OCI-LY7 (cell line): ENCODE results near the gene PUDP. TPM values are rescaled to one million over a fixed set of nuclear protein-coding genes. Genes with fewer than 3 reads are reported as not detected.
A peak's percentile ranks its signal among the peaks of the same experiment; 100 is the strongest.

Experiments used
- BruUV-seq: library from RNA; stranded (reverse); fragments of 400-500 nt; replicated peaks from 2 replicates; lab custom pipeline; 2021; lab: Mats Ljungman, UMichigan
- CTCF ChIA-PET: fragments of 300-600 bp; sonication (Branson Sonifier 250); formaldehyde crosslinking; loops from one replicate; lab custom pipeline; 2022; ENCODE audit warnings: antibody characterized with exemption; ENCODE audit not compliant: unreplicated experiment; lab: Charles Lee
- POLR2A ChIA-PET: fragments of 300-600 bp; sonication (Branson Sonifier 250); formaldehyde crosslinking; loops from one replicate; lab custom pipeline; 2022; ENCODE audit warnings: antibody characterized with exemption; lab: Charles Lee
- DNase-seq: peaks from one replicate; pipeline ENCODE4 v3.0.0-alpha.2; 2015; ENCODE audit warnings: low spot score
- H2AFZ ChIP-seq: fragments of 200-600 bp; sonication (generic), shearing (Covaris generic); 2 replicates; pipeline ENCODE4 v1.6.1; 2014; ENCODE audit warnings: mild to moderate bottlenecking, antibody characterized with exemption, low read length, moderate library complexity
- H3K27ac ChIP-seq: fragments of 200-600 bp; sonication (generic); 2 replicates; pipeline ENCODE4 v1.5.1; 2014; ENCODE audit warnings: mixed run types, low read depth, mild to moderate bottlenecking, moderate library complexity, low read length, inconsistent platforms; ENCODE audit not compliant: poor library complexity, severe bottlenecking
- H3K36me3 ChIP-seq: fragments of 200-600 bp; sonication (generic); 2 replicates; pipeline ENCODE4 v1.6.1; 2014; ENCODE audit warnings: mild to moderate bottlenecking, antibody characterized with exemption, low read length, moderate library complexity, mixed read lengths; ENCODE audit not compliant: insufficient read depth
- H3K4me1 ChIP-seq: fragments of 200-600 bp; sonication (generic); 2 replicates; pipeline ENCODE4 v1.5.1; 2014; ENCODE audit warnings: mild to moderate bottlenecking, low read length; ENCODE audit not compliant: insufficient read depth, poor library complexity, severe bottlenecking
- H3K4me2 ChIP-seq: fragments of 200-600 bp; sonication (generic); 2 replicates; pipeline ENCODE4 v1.6.1; 2014; ENCODE audit warnings: mild to moderate bottlenecking, low read length
- H3K4me3 ChIP-seq: fragments of 200-600 bp; sonication (generic); 2 replicates; pipeline ENCODE4 v1.5.1; 2014; ENCODE audit warnings: mild to moderate bottlenecking, low read depth, low read length; ENCODE audit not compliant: poor library complexity, severe bottlenecking
- H3K79me2 ChIP-seq: fragments of 200-600 bp; sonication (generic); 2 replicates; pipeline ENCODE4 v1.6.1; 2016; ENCODE audit warnings: low read depth, mild to moderate bottlenecking, low read length, moderate library complexity, mixed read lengths; ENCODE audit not compliant: insufficient read depth
- H3K9me2 ChIP-seq: fragments of 200-600 bp; sonication (generic); 2 replicates; pipeline ENCODE4 v1.6.1; 2016; ENCODE audit warnings: mild to moderate bottlenecking, low read length, mixed read lengths; ENCODE audit not compliant: insufficient read depth
- H3K9me3 ChIP-seq: fragments of 200-600 bp; sonication (generic); 2 replicates; pipeline ENCODE4 v1.6.1; 2014; ENCODE audit warnings: mild to moderate bottlenecking, mixed run types, low read length, mixed read lengths
- H4K20me1 ChIP-seq: fragments of 200-600 bp; sonication (generic); 2 replicates; pipeline ENCODE4 v1.6.1; 2014; ENCODE audit warnings: mild to moderate bottlenecking, antibody characterized with exemption, low read length, moderate library complexity, mixed read lengths; ENCODE audit not compliant: insufficient read depth
- CTCF ChIP-seq: fragments of 200-600 bp; sonication (generic); conservative IDR thresholded peaks from 2 replicates; pipeline ENCODE4 v1.5.1; 2014; ENCODE audit warnings: mild to moderate bottlenecking, antibody characterized with exemption, low read length, moderate library complexity, mixed read lengths
- EZH2phosphoT487 ChIP-seq: fragments of 200-600 bp; sonication (generic); IDR thresholded peaks from 2 replicates; pipeline ENCODE4 v1.6.1; 2018; ENCODE audit warnings: low read depth, borderline replicate concordance, mild to moderate bottlenecking, mixed run types, antibody characterized with exemption, low read length, moderate library complexity, mixed read lengths
- intact Hi-C: fragments of 100-400 bp; cut with micrococcal nuclease; formaldehyde crosslinking; loops from one replicate; pipeline ENCODE4 v1.10.0; 2022; ENCODE audit not compliant: unreplicated experiment
- total RNA-seq, 2 experiments: library from RNA; depleted of rRNA in 1 of 2; stranded (reverse); fragments of >200 nt in 1 of 2; shearing (Covaris generic) in 1 of 2; gene quantifications; 2 replicates each; pipeline ENCODE4 v1.2.3, GENCODE V29; 2014 to 2022

The PUDP gene
- total RNA-seq, 2 experiments from 2014 or later, result 8.8 to 25.7 TPM

DNA sequence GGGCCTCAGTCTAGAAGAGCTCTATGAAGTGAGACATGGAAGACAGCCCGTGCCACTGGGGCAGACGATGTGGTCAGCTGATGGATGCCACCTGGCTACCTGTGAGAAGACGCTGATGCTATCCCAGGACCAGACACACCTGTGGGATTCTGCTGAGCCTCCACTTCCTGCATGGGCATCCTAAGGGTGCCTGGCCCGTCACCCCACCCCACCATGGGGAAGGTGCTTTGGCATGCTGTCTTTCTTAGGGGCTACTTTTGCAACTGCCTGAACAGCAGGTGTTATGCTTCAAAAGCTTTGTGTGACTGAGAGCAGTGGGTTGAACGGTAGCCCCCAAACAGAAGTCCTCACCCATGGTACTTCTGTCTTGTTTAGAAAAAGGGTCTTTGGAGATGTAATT lies 65.4 kb downstream of the PUDP start:
- TF ChIP-seq EZH2phosphoT487 (no peak), CTCF (no peak)
- intact Hi-C loops, result loop anchor here (10.0 kb wide), 2 partner anchors 142 to 228 kb away; no protein-coding TSS in a partner anchor
- H3K79me2 ChIP-seq, result peaks cover 8% of the 10 kb centered on the region; the same call in 1 of the 2 replicates
- H3K27ac ChIP-seq, result peak overlapping the region; percentile 96
- no peaks in the 10 kb centered on the region for H4K20me1 ChIP-seq
- H3K4me2 ChIP-seq, result peak overlapping the region; percentile 90
- ChIA-PET CTCF (interaction anchor here (1.0 kb wide), 1 partner anchor 557 kb away, joined by 3 read pairs; no protein-coding TSS in a partner anchor), POLR2A (interaction anchor here (1.0 kb wide), 1 partner anchor 19 kb away, joined by 3 read pairs; no protein-coding TSS in a partner anchor)
- peaks cover 55% of the 10 kb centered on the region for H3K4me1 ChIP-seq
- BruUV-seq, result no TSS peak
- H3K4me3 ChIP-seq, result peak overlapping the region; percentile 40
- H3K9me2 ChIP-seq, result no peaks in the 10 kb centered on the region
- H2AFZ ChIP-seq, result no peak overlapping the region
- H3K9me3 ChIP-seq, result no peaks in the 10 kb centered on the region
- no peak for DNase-seq
- H3K36me3 ChIP-seq, result 0 out of 2 replicates have a peak, but pooled peaks cover 3% of the 10 kb centered on the region

DNA sequence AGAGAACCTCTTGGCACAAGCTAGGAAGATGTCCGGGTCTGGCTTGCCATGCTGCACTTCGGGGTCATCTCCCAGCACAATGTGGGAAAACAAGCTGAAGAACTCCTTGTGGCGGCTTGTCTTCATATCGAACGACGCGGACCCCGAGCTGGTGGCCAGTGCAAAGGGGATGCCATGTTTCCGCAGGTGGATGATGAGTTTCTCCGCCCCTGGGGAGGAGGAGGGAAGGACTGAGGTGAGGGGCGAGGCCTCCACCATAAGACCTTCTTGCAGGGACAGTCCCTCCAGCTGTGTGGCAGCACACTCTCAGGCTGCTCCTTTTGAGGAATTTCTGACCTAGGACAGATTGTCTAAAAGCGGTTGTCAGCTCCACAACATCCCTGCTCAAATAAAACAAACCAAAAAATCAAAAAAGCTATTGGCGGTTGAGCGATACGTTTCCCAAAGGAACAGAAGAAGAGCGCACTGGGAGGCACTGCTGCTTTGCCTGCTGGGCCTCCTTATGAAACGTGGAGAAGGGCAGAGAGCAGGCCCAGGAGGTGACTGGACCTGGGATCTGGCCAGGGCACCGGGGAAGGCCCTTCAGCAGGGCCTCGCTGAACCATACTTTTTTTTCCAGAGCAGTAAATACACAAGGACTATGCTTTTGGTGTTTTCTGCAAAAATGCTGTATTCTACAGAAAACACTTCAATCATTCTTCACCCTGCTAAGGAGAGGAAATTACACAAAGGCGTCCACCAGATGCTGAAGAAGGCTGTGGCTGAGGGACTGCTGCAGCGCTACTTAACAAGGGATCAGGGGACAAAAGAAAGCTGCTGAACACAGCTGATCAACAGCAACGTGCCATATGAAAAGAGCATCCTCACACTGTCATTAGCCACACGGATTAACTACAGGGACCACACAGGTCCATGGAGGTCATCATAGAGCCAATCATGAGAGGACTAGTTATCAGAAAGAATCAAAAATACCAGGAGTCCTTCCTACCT lies 70.4 kb downstream of the PUDP start:
- no peaks in the 10 kb centered on the region for H3K9me2 ChIP-seq
- peaks cover 9% of the 10 kb centered on the region; the same call in 1 of the 2 replicates for H3K36me3 ChIP-seq
- H2AFZ ChIP-seq, result no peak overlapping the region
- CTCF ChIA-PET, result no interaction called here
- intact Hi-C loops, result no loop called here
- no peak overlapping the region for H3K27ac ChIP-seq
- POLR2A ChIA-PET, result no interaction called here
- no peak overlapping the region for H3K4me2 ChIP-seq
- no peaks in the 10 kb centered on the region for H4K20me1 ChIP-seq
- no peaks in the 10 kb centered on the region for H3K9me3 ChIP-seq
- TF ChIP-seq CTCF (no peak), EZH2phosphoT487 (no peak)
- H3K4me3 ChIP-seq, result no peak overlapping the region
- BruUV-seq, result no TSS peak
- H3K79me2 ChIP-seq, result 0 out of 2 replicates have a peak, but pooled peaks cover 3% of the 10 kb centered on the region
- DNase-seq, result no peak
- peaks cover 7% of the 10 kb centered on the region for H3K4me1 ChIP-seq
